Amniotic epithelial cell (primary cell): Measurements from ENCODE around the gene TNS1.
"Not testable (repeated sequence)": the region's sequence is repeated elsewhere in the genome, so short reads cannot be mapped to it uniquely, and the experiment has no call there.

ENCODE experiments used
- DNase-seq: peaks from one replicate; pipeline ENCODE4 v3.0.0-alpha.2; 2010; ENCODE audit warnings: low read depth

The TNS1 gene

DNA sequence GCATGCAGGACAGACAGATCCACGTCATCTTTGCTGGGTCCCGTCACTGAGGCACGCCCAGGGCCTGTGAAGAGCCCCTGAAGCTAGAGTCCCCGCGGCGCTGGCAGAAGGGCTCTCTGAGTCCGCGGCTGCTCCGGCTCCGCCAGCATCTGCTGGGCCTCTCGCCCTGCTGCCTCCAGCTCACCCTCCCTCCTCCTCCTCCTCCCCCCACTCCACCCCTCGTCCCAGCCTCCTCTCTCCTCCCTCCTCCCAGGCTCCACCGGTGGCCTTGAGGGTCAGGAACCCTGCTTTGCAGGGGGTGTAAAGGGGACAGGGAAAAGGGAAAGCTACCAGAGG lies at the start of gene TNS1:
Gene TNS1, minus strand, starts transcription at position 151 of the 336 bp plus-strand sequence. Its CDS starts 123 bp downstream, at position 28.
- no peak for DNase-seq

DNA sequence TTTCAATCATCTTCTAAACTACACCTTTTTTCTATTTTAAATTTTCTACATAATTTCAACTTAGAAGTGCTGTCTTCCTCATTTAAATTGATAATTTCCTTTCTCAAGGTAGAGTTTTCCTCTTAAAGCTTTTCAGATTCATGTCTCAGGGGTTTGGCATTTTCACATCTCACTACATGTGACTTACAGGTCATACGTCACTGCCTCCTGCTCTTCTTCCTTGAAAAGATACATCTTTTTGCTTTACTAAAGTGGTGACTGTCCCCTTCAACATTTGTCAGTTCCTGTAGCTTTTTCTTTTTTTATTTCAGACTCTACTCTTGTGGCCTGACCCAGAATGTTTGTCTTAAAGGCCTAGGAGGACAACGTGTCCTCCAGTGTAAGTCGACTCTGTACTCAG lies 49.1 kb upstream of the TNS1 start:
- no peak for DNase-seq

DNA sequence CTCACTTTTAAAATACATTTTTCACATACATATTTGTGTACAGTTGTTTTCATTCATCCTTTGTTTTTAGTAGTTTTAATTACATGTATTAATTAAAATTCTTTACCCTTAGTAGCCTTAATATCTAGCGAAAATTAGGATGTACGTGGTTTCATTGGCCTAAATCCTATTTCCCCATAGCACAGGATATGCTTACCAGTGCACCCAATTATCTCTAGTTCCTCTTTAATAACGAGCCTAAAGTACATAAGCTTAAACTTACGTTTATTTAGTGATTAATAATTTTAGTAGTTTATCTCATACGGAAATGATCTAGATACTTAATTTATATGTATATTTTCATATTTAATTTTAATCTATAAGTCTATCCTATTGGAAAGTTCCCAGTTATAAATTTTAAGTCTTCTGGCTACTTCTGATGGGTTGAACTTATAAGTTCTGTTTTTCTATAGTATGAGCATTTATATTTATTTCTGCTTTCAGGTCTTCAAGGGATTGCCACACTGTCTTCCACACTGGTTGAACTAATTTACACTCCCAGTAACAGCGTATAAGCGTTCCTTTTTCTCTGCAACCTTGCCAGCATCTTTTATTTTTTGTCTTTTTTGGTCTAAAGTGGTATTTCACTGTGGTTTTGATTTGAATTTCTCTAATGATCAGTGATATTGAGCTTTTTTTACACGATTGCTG lies 44.9 kb upstream of the TNS1 start:
- DNase-seq = no peak

DNA sequence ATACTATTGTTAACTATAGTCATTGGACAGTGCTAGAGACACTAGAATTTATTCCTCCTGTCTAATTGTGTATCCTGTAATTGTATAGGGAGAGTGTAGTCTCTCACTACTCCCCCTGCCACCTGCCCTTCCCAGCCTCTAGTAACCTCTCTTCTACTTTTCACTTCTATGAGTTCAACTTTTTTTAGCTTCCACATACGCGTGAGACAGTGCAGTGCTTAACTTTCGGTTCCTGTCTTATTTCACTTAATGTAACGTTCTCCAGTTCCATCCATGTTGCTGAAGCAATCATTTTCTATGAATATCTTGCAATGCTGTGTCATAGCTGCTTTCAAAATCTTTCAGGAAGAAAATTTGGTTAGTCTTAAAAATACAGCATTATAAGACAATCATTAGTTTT lies 43.4 kb upstream of the TNS1 start:
- DNase-seq = peak; percentile 8

- not testable (repeated sequence) for DNase-seq
Observed at GRCh38 chr2:218044599-218044998, 41.8 kb upstream of the TNS1 start.

DNA sequence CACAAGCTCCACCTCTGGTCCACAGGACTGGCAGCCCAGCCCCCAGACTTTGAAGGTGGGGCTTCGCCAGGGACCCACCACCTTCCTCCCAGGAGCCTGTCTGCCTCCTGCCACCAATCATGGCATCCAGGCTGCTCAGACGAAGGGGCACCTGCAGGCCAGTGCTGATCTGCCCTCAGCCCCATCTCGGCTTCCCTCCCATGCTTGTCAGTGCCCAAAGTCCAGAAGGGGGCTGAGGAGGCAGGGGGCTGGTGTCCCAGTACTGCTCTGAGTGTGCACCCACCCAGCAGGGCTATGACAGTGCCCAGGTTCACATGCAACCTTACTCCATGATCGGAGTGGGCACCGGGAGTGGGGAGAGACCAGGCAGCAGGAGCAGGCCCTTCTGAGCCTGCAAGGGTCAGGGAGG lies 40.9 kb upstream of the TNS1 start:
- DNase-seq = no peak

- DNase-seq = no peak
Observed at GRCh38 chr2:218043100-218043499, 40.3 kb upstream of the TNS1 start.

- DNase-seq = no peak
Observed at GRCh38 chr2:218041302-218042168, 38.7 kb upstream of the TNS1 start.

DNA sequence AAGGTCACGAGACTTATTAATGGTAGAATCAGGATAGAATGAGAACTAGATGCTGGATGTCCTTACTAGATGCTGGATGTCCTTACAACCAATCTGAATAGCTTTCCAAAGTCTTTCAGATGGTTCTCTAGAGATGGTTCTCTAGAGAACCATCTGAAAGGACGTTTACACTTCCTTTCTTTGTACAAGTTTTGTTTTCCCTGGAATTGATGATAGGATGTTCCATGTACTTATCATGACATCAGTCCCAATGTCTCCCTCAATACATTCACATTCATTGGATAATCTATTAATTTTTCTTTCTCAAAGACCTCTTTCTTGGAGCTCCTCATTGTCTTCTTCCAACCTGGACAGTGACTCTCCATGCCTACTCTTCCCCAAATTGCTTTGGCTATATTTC lies 38.1 kb upstream of the TNS1 start:
- no peak for DNase-seq

DNA sequence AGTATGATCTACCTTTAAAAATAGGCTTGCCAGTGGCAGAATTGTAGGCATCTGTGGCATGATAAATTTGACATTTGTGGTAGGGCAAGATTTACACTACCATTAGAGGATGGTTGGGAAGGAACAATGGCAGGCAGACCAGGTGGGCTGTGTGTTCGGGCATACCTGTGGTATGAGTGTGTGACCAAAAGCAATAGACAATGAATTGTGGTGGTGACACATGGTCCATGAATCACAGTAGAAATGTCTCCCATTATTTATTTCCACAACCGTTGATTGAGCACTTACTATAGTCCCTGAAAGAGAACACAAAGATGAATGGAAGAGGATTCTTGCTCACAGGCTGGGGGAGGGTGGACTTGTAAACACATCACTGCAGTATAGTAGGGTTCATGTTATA lies 36.4 kb upstream of the TNS1 start:
- peak; percentile 18 for DNase-seq

- no peak for DNase-seq
Observed at GRCh38 chr2:218036371-218036770, 33.6 kb upstream of the TNS1 start.

GRCh38 chr2:218035463-218036100 lies 32.8 kb upstream of the TNS1 start:
- no peak for DNase-seq

- peak; percentile 11 for DNase-seq
Observed at GRCh38 chr2:218034497-218035213, 31.9 kb upstream of the TNS1 start.

DNA sequence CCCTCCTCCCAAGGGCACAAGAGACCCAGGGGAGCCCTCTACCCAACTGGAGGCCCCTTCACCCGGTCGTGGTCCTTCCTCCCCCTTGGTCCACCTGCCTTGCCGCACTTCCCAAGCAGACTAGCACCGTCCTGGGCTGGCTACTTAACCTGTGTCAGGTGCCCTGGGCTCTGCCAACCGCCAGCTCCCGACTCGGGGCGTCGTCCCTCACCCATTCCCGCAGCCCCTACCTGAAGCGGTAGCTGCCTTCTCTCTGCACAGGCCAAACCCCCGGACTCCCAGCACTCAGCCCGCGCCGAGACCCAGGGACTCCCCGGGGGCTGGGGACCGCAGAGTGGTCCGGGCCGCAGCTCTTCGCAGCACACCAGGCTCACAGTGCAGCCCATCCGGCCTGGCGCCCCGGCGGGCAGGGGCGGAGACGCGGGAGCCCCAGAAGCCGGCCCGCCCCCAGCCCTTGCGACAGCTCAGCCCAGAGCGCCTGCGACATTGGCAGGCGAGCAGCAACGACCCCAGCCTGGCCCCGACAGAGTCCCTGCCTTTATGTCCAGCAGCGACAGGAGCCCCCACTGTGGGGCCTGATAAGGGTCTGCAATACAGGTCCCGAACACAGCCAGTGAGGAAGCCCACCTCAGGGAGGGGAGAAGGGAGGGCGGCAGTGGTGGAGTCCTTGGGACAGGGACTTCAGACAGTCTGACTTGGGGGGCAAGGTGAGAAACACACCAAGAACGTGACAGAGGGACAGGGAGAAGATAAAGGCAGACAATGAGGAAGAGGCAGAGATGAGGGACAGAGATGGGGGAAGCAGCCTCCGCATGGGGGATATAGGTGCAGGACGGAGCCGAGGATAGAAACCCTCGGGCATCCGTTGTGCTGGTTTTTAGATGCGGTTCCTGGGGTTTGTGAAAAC lies 31.0 kb upstream of the TNS1 start:
- no peak for DNase-seq

GRCh38 chr2:218033208-218033589 lies 30.4 kb upstream of the TNS1 start:
- DNase-seq = no peak

DNA sequence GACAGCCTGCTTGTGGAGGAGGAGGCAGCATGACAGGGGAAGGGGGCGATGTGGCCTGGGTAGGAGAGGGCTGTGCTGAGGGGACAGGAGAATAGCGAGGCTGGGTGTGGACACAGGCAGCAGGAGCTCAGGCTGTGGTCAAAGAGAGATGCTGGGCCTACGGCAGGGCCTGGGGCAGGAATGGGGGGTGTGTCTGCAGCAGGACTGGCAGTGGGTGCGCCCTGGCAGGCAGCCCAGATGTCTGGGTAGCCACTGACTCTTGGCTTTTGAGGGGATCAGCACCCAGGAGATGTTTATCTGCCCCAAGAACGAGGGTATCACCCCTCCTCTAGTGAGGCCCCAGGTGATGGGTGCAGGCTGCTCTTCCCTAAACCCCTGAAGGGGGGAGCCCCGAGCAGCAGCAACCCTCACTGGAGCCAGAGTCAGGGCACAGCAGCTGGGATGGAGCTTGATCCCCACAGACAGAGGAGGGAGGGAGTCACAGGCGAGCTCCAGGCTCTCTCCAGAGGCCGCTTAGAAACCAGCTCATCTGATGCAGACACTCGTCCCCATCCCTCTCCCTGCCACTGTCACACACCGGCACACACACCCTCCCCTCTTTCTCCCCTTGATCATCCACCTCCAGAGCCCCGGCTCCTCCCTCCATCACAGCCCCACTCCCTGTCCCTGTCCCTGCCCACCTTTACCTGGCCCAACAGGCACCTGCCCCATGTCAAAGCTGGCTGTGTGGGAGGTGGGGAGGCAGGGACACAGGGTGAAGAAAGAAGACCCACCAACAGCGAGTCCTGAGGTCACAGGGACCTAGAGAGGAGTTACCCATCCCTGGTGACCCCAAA lies 29.8 kb upstream of the TNS1 start:
- DNase-seq = no peak

DNA sequence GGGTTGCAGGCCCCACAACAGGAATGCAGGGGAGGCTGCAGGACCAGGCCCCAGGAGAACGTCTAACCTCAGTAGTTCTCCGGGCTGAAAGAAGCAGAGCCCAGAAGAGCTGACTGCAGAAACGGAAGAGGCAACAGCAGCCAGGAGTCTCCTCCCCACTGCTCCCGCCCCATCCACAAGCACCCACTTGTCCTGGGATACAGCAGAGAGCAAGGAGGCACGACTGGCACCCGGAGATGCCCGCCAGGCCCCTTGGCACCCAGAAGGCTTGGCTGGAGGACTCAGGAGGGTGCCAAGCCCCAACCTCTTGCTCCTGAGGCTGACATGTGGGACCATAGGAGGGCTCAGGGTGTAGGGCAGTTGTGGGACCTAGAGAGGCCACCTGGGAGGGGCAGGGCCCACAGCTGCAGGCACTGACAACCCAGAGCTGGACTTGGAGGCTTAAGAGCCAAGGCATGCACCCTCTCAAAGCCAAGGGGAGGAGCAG lies 29.0 kb upstream of the TNS1 start:
- no peak for DNase-seq

DNA sequence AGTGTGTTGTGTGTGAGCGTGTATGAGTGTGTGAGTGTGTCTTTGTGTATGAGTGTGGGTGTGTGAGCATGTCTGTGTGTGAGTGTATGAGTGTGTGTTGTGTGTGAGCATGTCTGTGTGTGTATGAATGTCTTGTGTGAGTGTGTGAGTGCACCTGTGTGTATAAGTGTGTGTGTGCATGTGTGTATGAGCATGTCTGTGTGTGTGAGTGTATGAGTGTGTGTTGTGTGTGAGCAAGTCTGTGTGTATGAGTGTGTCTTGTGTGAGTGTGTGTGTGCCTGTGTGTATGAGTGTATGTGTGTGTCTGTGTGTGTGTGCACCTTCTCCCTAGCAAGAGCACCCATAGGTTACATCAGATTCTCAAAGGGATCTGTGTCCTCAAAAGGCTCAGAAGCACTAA lies 28.5 kb upstream of the TNS1 start:
- DNase-seq = no peak

DNA sequence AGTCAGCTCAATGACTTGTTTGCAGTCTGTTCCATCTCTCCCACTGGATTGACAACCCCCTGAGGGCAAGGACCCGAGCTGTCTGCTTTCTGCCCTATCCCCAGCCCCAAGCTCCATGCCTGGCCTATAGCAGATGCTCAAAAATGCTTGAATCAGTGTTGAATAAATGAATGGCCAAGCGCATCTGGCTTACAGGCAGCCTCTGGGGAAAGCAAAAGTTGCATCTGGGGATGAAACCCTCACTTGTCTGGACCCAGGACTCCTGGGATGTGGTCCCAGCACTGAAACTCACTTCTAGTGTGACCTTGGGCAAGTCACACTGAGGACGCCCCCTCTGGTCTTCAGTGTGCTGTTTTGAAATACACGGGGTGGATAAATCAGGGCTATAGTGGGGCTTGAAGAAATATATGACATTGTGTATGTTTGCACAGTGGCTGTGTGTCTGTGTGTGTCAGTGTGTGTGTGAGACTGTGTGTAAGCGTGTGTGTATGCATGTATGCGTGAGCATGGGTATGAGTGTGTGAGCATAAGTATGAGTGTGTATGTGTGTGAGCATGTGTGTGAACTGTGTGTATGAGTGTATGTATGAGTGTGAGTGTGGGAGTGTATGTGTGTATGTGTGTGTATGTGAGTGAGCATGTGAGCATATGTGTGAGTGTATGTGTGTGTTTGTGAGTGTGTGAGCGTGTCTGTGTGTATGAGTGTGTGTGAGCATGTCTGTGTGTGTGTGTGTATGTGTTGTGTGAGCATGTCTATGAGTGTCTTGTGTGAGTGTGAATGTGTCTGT lies 27.8 kb upstream of the TNS1 start:
- no peak for DNase-seq
